Right renal cortex interstitium (tissue), 3 donors: Measurements from ENCODE around the gene WDFY4. TPM values are rescaled to one million over a fixed set of nuclear protein-coding genes. Genes with fewer than 3 reads are reported as not detected.

Source experiments
- DNase-seq, 3 donors: peaks; one replicate each; pipeline ENCODE4 v3.0.0-alpha.2; 2013; ENCODE audit warnings: low read depth in 3 of 3, low spot score in 2 of 3
- polyA plus RNA-seq, 3 donors: library from polyadenylated mRNA; unstranded; fragments of 120-200 nt; gene quantifications; one replicate each; pipeline ENCODE4 v1.2.1, GENCODE V29; 2013; ENCODE audit not compliant: insufficient read length in 3 of 3

Gene WDFY4
- polyA plus RNA-seq, 3 donors: 1.6 to 1.9 (median 1.9) TPM

DNA sequence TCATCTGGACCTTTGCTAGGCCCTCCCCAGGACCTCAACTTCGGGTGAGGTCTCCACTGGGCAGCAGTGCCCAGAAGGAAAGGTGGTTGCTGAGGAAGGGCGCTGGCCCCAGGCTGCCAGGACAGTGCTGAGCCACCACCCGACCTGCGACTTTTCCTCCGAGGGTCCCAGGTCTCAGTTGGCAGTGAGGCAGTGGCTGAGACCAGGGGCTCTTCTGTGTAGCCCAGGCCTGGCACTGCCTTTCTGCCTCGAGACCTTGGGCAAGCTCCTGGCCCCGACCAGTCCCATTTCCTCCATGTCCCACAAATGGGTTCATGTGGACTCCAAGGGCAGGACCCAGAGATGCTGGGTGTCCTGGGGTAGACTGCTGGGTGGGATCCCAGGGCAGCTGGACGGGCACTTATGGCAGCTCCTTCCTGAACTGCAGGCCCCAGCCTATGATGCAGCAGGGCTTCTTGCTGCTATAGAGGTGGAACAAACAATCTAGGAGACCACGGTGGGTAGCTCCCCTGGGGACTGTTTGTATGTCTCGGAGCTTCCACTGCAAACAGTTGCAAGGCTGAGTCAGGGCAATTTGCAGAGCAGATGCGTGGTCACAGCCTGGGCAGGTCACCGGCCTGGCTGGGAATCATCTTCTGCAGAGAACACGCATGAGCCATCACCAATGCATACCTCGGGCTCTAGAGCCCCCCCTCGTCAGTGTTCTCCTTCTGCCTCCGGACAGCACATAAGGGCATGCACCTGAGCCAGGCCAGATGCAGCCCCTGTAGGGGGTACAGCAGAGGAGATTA is 272.9 kb downstream of the WDFY4 start:
- no peak for DNase-seq

DNA sequence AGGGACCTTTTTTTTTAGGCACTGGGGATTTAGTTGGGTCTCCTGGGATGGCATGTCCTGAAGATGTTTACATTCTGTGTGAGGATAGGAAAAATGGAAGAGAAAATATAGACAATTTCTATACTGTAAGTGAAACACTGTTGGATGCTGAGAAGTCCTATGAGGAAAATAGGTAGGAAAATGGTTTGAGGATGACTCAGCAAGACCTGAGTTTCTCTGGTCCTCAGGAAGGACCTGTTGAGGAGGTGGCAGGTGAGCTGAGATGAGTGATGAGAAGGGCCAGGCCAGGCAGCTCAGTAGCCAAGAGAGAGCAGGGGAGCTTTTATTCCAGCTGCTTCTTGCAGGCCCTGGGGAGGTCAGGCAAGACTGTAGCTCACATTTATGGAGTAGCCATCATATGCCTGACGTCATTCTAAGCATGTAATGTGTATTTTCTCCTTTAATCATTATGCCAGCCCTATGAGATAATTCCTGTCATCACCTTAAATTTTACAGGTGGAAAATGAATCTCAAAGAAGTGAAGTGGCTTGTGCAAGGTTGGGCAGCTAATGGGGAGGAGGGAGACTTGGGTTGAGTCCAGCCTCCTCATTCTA is 274.0 kb downstream of the WDFY4 start:
- no peak for DNase-seq

DNA sequence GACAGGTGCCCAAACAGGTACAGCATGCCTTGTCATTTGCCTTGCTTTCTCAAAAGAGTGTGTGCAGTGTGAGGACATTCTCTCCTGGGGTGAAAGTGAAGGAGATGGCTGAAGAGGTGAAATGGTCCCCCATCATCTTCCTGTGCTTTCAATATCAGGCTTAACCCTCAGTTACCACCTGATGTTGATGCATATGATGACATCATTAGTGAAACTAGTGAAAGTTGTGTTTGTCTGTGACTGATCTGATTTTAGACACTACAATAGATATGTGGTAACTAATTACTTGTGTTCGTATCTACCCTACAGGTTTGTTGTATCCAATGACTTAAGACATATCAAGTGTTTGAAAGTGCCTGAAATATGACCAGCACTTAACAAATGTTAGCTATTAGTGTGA is 279.4 kb downstream of the WDFY4 start:
- DNase-seq: no peak

DNA sequence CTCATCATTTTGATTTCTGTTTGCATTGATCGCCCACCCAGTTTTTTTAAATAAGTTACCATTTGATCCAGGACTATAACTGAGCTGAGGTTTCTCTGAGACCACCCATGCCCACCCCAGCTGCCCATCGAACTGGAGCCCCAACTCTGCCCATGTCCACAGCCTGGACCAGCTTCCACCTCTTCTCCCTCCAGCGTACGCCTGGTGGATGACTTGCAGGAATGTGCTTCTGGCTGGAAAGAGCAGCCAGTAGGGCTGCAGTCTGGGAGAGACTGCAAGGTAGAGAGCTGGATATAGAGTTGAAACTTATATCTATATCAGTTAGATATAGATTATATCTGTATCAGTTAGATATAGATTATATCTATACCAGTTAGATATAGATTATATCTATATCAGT is 280.8 kb downstream of the WDFY4 start:
- DNase-seq: no peak

DNA sequence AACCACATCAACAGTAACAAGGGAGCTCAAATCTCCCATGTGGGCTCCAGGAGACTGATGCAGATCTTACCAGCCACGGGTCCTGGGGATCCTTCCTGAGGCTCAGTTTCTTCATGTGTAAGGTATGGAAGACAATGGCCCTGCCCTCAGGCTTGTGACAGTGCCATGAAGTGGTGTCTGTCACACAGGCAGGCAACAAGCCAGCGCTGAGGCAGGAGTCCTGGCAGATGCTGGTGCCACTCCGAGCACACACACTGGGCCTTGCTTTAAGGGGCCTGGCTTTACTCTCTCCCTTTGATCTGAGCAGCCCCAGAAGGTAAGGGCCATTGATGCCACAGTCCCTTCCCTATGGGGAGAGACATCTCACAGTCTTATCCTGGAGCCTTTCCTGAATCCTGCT is 283.4 kb downstream of the WDFY4 start:
- DNase-seq: no peak

DNA sequence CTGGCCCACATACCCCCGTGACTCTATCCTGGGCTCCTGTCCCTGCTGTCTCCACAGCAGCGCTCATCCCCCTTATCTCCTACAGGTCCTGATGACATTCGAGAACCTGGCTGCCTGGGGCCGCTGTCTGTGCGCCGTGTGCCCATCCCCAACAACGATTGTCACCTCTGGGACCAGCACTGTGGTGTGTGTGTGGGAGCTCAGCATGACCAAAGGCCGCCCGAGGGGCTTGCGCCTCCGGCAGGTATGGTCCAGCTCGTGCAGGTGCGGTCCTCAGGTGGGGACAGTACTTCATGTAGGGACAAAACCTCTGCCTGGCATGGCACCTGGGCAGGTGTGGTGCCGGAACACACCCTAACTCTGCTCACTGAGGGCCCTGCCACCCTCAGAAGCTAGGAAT is 285.4 kb downstream of the WDFY4 start:
- no peak for DNase-seq

DNA sequence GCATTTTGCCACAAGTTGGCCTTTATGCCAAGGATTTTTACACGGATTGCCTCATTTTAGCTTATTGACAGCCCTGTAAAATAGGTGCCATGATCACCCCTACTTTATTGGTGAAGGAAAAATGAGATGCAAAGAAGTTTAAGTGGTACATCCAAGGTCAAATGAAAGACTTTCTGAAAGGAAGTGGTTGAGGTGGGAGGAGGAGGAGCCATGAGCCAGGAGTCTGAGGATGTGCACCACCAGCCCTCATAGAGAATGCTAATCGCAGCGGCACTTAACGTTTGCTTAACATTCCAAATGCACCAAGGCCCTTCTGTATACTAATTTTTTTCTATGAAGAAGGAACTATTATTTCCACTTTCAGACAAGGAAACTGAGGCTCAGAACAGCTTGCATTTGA is 286.0 kb downstream of the WDFY4 start:
- no peak for DNase-seq

DNA sequence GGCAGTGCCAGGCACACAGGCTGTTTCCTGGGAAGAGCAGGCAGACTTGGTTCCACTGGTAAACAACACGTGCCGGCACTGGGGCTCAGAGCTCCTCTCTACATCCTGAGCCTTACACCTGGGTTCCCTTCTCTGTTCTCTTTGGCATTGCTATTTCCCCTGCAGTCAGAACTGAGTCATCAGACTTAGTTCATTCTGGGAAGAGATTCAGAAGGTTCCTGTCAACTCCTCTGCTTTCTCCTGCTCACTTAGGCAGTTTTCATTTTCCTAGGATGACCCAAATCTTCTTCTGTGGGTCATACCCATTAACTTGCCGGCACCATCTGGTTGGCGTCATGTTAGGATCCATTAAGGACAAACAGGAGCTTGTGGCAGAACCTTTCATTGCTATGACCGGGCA is 288.4 kb downstream of the WDFY4 start:
- no peak for DNase-seq

DNA sequence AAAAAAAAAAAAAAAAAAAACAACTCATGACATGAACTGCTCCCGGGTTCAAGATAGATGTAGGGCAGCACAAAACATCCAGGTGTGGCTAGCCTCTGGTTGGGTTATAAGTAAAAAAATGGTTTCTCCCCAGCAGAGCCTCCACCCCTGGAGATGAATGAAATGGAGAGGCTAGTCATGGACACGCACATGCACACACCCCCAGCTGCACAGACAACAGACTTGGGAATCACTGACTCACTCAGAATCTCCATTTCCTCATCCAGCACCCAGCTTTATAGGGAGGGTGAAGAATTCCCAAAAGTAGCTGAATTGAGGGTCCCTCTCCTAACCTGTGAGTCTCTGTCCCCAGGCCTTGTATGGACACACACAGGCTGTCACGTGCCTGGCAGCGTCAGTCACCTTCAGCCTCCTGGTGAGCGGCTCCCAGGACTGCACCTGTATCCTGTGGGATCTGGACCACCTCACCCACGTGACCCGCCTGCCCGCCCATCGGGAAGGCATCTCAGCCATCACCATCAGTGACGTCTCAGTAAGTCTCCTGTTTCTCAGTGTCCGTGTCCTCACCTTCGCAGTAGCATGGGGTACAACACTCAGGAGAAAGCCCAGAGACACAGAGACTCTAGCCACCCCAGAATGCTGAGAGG is 290.0 kb downstream of the WDFY4 start:
- DNase-seq: no peak

DNA sequence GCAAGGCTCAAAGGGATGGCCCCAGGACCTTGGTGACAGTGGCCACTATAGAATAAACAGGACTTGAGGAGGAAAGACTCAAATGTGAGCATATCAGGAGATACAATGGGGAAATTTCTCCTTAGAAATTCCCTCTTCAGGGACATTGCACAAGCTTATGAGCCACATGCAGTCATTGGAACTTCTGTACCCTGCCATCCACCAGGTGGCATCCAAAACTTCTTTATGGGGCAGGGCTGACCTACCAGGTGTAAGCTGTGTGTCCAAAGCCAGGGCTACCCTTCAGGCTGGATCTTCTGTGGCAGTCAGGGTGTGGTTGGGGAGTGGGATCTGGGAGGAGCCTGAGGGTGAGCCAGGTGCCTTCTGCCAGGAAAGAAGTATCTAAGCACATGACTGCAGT is 291.5 kb downstream of the WDFY4 start:
- DNase-seq: no peak

DNA sequence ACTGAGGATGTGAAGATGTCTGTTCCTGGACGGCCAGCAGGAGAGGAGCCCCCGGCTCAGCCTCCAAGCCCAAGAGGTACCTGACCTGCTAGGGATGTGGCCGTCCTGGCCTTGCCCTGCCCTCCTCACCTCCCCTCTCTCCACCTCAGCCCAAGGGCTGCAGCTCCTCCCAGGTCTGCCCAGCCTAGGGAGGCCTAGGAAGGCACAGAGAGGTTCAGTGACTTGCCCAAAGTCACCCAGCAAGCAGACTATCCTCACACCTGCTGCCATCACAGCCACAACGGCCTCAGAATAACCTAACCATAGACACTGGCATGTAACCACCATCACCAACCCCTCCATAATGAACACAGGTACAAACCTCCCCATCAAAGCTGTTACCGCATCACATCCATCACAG is 293.6 kb downstream of the WDFY4 start:
- DNase-seq: no peak

DNA sequence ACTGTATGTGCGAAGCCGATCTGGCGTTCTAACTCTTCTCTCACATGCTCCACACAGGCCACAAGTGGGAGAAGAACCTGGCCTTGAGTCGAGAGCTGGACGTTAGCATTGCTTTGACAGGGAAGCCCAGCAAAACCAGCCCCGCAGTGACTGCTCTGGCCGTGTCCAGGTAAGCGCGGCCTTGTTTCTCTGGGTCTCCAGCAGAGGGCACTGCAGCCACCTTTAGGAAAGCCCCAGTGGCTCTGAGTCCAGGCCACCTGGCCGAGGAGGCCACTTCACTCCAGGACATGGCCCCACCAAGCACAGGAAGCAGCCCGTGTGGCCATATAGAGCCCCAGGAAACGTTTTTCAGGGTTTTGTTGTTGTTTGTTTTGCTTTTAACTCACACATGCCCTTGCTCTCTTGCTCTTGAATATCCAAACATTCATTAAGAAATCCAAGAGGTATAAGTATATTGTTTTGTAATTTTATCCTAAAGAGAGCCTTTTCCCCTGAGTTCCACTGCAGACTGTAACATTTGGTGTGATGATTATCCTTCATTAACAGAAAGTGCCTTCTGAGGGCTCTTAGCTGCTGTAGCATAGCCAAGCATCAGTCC is 296.7 kb downstream of the WDFY4 start:
- no peak for DNase-seq

DNA sequence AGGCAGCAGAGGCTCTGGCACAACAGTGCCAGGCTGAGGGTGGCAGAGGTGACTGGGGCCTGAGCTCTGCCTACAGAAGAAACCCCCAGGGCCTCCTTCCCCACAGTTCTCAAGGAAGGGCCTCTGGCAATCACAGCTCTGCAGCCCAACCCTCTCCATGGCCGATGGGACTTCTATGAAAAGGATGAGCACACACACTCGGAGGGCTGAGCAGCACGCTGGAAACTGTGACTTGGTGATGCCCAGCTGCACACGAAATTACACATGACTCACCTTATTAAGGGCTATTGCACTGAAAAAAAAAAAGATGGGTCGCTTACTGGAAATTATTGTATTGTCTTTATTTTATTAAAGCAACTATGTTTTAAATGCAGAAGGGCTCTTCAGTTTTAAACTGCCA is 297.9 kb downstream of the WDFY4 start:
- DNase-seq: no peak

DNA sequence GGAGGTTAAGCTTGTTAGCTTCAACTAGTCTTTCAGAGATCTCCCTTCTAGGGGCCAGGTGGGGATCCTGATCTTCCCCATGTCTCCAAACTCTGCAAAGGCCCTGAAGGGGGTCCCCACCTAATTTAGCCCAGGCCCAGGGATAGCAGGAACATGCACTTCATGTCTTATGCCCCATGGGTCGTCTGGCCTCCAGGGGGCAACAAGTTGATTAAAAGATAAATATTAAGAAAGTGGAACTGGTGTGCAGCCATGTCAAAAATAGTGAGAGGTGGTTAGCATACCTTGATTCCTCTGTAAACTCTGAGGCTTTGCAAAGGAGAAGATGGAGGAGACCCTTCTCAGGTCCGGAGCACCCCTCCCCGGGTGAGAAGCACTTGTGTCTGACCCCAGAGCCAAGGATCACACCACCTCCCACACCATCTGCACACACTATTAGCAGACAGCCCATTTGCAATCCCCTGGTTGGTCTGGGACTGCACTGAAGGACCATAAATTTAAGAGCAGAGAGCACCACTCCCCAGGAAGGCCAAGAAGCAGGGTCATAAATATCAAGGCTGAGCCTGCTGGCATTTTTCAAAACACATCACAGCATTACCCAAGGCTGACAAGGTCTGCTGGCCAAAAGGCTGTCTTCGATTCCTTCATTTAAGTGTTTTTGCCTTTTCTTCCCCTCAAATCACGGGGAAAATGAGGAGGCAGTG is 299.1 kb downstream of the WDFY4 start:
- DNase-seq: no peak

DNA sequence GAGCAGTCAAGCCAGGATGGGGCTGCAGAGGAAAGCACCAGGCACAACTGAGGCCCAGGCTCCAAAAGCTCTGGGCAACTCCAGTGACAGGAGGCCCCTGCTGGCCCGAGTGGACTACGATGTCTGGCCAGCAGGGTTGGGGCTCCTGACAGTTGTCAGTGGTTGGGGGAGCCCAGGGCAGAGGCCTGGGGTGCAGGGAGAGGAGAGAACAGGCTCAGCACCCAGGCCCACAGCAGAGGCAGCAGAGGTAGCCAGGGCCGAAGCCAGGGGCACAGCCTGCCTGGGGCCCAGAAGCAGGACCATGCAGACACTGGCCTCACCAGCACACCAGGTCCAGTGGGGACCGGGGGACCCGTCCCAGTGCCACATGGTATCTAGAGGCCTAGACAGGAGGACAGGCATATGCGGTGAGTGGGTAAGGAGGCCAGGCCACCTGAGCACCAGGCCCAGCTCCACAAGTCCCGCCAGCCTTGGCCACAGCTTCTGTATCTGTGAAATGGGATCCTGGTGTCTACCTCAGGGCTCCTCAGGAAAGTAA is 301.0 kb downstream of the WDFY4 start:
- DNase-seq: no peak

DNA sequence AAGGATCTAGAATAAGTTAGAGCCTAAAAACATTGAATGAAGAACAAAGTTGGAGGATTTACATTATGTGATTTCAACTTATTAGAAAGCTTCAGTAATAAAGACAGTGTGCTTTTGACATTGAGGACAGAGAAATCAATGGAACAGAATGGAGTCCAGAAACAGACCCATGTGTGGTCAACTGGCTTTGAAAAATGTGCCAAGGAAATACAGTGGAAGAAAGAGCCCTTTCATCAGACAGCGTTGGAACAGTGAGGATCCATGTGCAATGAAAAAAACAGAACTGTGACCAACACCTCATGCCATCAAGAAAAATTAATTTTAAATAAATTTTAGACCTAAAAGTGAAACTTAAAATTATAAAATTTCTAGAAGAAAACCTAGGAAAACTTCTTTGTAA is 305.6 kb downstream of the WDFY4 start:
- DNase-seq: no peak

DNA sequence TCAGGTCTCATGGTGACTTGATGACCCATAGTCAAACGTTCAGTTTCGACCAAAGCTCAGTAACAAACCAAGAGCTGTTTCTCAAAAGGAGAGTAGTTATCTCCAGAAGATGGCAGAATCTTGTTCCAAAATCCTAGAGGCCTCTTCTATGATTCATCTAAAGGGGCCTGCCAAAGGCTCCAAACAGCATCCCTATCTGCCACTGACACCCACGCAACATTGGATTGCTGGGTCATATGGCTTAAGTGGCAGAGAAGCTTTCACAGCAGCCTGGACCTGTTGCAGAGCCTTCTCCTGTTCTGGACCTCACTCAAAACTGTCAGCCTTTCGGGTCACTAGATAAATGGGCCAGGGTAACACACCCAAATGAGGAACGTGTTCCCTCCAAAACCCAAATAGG is 309.0 kb downstream of the WDFY4 start:
- no peak for DNase-seq

DNA sequence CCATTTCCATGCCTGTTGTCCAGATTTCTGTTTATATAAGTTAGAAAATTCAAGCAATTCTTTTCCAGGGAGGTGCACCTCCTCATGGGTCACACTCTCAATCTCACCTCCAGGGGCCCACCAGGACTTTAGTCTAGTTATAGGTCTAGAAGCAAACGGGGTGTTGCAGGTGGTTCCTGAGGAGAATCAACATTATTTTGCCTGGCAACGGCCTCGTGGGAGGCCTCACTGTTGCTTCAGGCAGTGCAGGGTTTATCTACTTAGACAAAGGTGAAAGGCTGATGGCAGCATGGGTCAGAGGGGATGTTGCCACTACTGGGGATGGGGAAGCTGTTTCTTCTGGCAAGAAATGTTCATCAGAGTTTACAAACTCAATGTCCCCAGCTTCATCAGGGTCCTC is 311.7 kb downstream of the WDFY4 start:
- DNase-seq: no peak

DNA sequence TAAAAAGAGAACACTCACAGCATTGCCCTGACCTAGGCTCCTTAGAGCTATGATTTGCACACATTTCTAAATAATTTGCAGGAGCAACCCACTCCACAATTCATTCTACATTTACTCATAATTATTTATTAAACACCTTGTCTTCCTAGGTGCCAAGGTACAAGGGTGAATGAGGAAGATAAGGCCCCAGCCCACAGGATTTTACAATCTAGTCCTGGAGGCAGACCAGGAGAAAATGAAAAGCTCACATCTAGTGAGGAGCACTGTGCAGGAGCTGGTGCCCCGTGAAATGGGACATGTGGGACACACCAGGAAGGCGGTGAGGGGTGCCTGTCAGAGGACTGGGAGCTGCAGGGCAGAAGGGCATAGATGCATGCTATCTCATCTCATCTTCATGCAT is 314.7 kb downstream of the WDFY4 start:
- no peak for DNase-seq

DNA sequence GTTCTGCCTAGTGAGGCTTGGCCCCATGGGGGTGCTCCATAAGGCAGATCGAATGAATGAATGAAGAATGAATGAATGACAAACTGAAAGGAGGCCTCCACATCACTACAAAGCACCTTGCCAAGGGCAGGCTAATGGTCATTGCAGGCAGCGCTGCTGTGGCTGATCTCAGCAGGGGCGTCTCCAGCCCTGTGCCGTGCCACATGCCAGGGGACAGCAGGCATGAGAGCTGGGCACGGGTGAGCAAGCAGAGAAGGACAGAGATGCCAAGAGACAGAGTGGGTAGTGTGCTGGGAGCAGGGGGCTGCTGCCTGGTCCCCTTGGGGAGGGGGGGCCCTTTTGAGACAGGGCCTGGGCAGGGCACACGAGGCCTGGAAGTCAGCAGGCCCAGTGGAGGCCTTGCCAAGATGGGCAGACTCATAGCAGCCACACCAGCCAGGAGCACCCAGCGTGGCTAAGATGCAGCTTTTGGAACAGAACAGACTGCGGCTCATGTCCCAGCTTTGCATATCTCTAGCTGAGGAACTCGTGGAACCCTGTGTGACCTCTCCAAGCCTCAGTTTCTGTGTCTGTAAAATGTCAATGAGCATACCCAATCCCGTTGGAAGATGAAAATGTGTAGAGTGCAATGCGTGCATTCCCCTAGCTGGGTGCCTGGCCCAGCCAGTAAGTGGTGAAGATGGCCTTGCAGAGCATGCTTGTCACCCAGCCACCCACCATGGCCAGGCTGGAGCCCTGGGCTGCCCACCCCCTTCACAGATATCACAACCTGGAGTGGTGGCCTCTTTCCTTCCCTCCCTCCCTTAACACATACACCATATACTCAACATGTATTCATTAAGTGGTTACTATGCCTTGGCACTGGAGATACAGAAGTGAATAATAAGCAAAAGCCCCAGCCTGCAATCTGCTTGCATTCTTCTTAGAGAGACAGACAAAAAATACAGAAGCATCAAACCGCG is 316.0 kb downstream of the WDFY4 start:
- DNase-seq: no peak
